Fibroblast of skin of right quadriceps (primary cell): ENCODE measurements around the gene WWC1.

Experiments
- DNase-seq: peaks from one replicate; pipeline ENCODE4 v3.0.0-alpha.2; 2013

The WWC1 gene

GRCh38 chr5:168291342-168291963 is at the start of gene WWC1:
Gene WWC1 (plus strand): TSS chr5:168291645. CDS start chr5:168292153, 508 bp downstream.
- DNase-seq: peak; percentile 39

DNA sequence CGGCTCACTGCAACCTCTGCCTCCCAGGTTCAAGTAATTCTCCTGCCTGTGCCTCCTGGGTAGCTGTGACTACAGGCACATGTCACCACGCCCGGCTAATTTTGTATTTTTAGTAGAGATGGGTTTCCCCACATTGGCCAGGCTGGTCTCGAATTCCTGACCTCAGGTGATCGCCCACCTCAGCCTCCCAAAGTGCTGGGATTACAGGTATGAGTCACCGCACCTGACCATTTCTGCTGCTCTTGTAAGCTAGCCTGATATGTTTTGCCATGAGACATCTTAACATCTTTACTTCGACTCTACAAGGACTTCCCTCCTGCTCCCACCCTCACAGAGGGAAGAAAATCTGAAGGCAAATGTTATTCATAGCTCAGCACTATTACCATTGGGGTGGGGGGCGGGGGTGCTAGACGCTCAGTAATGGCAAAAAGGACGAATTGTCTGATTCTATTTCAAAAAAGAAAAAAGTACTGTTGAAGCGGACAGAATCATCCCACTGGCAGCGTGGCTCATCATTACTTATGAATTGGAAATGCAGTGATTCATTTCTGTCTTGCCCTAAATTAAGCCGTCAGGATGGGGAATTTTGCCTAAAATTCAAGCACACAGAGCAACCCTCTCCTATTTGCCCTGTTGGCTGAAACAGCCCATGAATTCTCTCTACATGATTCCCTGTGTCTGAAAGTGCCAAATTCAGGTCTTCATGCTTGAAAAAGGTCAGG is 46.4 kb upstream of the WWC1 start:
- DNase-seq: peak; percentile 40

DNA sequence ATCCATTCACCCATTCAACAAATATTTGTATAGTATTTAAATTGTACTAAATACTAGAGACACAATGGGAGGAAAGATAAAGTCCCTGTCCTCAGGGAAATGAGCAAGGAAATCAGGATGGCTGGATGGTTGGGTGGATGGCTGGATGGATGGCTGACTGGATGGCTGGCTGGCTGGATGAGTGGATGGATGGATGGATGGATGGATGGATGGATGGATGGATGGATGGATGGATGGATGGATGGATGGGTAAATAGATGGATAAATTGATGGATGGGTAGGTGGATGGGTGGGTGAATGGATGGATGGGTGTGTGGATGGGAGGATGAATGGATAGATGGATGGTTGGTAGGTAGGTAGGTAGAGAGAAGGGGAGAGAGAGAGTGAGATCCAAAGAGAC is 41.5 kb upstream of the WWC1 start:
- DNase-seq: no peak

DNA sequence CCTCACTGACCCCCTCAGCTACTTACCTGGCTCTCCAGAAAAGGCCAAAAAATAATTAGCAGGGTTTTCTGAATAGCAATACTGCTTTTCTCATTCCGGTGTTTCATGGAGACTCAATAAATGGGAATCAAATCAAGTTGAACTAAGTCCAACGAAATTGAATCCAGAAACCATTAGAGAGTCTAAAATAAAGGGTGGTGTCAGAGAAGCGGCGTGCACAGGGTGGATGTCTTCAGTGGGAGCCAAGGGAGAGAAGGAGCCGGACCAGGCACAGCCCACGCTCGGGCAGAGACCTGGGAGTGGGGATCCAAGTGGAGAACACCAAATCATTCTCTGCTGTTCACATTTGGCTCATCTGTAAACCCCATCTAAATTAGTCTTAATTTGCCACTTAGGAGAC is 40.2 kb upstream of the WWC1 start:
- no peak for DNase-seq

- no peak for DNase-seq
Observed at GRCh38 chr5:168254013-168254693, 37.3 kb upstream of the WWC1 start.

DNA sequence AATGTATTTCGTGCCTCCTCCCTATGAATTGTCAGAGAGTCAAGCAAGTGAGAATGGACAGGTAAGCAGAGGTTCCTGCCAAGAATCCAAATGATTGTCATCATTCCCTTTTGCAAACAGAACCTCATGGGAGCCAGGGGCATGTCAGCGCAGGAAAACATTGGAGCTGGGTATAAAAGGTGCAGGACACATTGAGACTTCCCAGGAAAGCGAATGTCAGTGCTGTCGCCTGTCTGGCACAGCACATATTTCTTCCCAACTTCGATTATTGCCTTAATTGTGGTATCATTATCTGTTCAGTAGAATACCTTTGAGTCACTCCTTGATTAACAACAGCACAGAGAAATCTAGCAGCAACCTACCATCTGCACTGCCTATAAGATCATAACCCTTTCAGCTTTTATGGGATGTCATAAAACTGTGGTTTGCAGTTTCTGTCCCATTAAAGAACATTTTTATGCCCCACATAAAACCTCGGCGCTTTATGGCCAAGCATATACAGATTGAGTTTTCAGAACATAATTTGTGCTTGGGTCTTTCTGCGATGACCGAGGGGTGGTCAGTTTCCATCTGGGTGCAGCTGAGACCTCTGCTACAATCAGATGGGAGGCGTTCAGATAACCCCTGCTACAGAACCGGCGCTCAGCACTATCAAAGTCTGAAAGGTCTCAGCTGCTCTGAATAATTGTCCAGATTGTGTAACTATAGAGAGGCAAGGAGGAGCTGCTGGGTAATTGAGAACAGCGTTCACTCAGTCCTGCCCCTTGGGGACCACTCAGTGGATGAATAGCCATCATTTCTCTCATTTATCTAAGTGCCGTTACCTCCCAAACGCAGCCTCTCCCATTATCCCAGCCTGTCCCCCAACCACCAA is 30.9 kb upstream of the WWC1 start:
- DNase-seq: no peak

DNA sequence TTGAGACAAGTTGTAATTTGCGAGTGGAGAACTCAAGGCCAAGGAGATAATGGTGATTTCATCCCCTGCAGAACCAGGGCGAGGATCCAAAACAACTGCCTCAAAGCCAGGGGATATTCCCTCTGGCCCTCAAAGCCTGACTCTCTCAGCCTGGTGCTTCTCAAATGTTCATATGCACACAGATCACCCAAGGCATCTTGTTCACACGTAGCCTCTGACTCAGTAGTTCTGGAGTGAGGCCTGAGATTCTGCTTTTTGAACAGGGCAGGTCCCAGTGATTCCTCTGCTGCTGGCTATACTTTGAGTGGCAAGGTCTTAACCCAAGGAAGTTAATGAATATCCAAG is 30.2 kb upstream of the WWC1 start:
- DNase-seq: no peak

DNA sequence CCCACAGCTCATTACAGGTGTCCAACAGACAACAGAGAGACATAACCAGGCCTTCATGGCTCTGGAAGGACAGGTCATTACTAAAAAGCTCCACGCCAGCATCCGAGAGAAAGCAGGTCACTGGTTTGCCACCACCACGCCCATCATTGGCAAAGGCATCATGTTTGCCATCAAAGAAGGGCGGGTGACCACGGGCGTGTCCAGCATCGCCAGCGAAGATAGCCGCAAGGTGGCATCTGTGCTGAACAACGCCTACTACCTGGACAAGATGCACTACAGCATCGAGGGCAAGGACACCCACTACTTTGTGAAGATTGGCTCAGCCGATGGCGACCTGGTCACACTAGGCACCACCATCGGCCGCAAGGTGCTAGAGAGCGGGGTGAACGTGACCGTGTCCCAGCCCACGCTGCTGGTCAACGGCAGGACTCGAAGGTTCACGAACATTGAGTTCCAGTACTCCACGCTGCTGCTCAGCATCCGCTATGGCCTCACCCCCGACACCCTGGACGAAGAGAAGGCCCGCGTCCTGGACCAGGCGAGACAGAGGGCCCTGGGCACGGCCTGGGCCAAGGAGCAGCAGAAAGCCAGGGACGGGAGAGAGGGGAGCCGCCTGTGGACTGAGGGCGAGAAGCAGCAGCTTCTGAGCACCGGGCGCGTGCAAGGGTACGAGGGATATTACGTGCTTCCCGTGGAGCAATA is 29.3 kb upstream of the WWC1 start:
- DNase-seq: no peak

DNA sequence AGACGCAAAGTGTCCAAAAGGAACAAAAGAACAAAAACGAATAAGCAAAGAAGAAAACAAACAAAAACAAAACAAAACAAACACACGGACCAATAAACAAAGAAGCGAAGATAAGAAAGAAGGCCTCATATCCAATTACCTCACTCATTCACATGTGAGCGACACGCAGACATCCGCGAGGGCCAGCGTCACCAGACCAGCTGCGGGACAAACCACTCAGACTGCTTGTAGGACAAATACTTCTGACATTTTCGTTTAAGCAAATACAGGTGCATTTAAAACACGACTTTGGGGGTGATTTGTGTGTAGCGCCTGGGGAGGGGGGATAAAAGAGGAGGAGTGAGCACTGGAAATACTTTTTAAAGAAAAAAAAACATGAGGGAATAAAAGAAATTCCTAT is 28.3 kb upstream of the WWC1 start:
- DNase-seq: no peak

GRCh38 chr5:168266016-168266415 is 25.4 kb upstream of the WWC1 start:
- no peak for DNase-seq

GRCh38 chr5:168268949-168269936 is 22.2 kb upstream of the WWC1 start:
- DNase-seq: peak; percentile 86

- DNase-seq: no peak
Observed at GRCh38 chr5:168269937-168270330, 21.5 kb upstream of the WWC1 start.

GRCh38 chr5:168270476-168270875 is 21.0 kb upstream of the WWC1 start:
- peak; percentile 28 for DNase-seq

GRCh38 chr5:168273056-168273980 is 18.1 kb upstream of the WWC1 start:
- no peak for DNase-seq

- peak; percentile 37 for DNase-seq
Observed at GRCh38 chr5:168274406-168274805, 17.0 kb upstream of the WWC1 start.

- no peak for DNase-seq
Observed at GRCh38 chr5:168275940-168276339, 15.5 kb upstream of the WWC1 start.

GRCh38 chr5:168282120-168282519 is 9.3 kb upstream of the WWC1 start:
- DNase-seq: peak; percentile 83

DNA sequence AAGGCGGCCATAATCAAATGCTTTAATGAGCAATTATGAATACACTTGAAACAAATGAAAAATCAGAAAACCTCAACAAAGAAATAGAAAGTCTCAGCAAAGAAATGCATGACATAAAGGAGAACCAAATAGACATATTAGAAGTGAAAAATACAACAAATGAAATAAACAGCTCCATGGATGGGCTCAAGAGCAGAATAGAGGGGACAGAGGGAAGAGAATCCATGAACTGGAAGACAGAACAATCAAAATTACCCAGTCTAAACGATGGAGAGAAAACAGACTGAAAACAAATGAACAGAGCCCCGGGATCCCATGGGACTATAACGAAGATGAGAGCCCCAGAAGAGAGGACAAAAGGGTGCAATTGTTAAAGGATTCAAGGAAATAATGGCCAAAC is 6.6 kb upstream of the WWC1 start:
- DNase-seq: no peak

- no peak for DNase-seq
Observed at GRCh38 chr5:168285696-168286095, 5.7 kb upstream of the WWC1 start.

DNA sequence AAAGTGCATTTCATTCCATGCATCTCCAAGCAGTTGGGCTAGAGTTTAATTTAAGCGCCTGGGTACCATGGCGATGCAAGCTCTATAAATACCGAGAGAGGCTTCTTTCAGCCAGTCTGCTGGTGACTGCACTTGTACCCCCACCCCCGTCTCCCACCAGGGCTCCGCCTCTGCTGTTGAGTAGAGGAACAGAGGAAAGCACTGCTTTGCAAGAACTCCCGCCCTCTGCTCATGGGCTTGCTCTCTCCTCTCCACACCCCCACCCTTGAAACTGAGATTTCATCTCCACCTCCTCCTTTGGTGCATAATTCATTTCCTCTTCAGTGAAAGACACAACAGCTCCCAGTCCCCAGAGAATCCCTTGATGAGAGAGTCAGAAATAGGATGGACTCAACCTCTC is 5.1 kb upstream of the WWC1 start:
- DNase-seq: peak; percentile 27
